ENCODE results near the gene EAPP.
"Not testable (repeated sequence)": the region's sequence is repeated elsewhere in the genome, so short reads cannot be mapped to it uniquely, and the experiment has no call there.

EAPP gene

GRCh38 chr14:34482463-34482862 lies 57.0 kb downstream of the EAPP start:
- Histone ChIP-seq H3K4me3 (no peak overlapping the region), H3K27ac (no peak overlapping the region), H3K27me3 (no peaks in the 10 kb centered on the region), H3K4me2 (no peak overlapping the region), H3K36me3 (no peaks in the 10 kb centered on the region), H3K4me1 (no peaks in the 10 kb centered on the region), H3K9ac (no peak overlapping the region), H3K9me3 (no peaks in the 10 kb centered on the region), H4K20me1 (no peaks in the 10 kb centered on the region)
- no peak for TF ChIP-seq Cebpa-rat (IDR thresholded peaks at IDR 0.05)

GRCh38 chr14:34479694-34480093 lies 59.8 kb downstream of the EAPP start:
- Histone ChIP-seq H3K9ac (no peak overlapping the region), H3K4me3 (no peak overlapping the region), H3K4me2 (no peak overlapping the region)

GRCh38 chr14:34478261-34478660 lies 61.2 kb downstream of the EAPP start:
- Histone ChIP-seq H3K36me3 (no peaks in the 10 kb centered on the region), H3K9ac (no peak overlapping the region), H3K4me3 (no peak overlapping the region), H3K9me3 (peaks cover 7% of the 10 kb centered on the region), H3K4me2 (no peak overlapping the region), H4K20me1 (no peaks in the 10 kb centered on the region), H3K27me3 (no peaks in the 10 kb centered on the region), H3K27ac (no peak overlapping the region), H3K4me1 (no peaks in the 10 kb centered on the region)
- TF ChIP-seq Cebpa-rat (IDR thresholded peaks at IDR 0.05), result no peak

More at GRCh38 chr14:34479694-34480093, 59.8 kb downstream of the EAPP start:
- Histone ChIP-seq H3K36me3 (no peaks in the 10 kb centered on the region), H3K27me3 (no peaks in the 10 kb centered on the region), H3K4me1 (no peaks in the 10 kb centered on the region), H3K27ac (no peak overlapping the region), H3K9me3 (peaks cover 7% of the 10 kb centered on the region), H4K20me1 (no peaks in the 10 kb centered on the region)
- no peak for TF ChIP-seq Cebpa-rat (IDR thresholded peaks at IDR 0.05)

- H3K36me3 ChIP-seq, H3K9me3 ChIP-seq, H4K20me1 ChIP-seq, H3K9ac ChIP-seq, H3K4me3 ChIP-seq, H3K4me1 ChIP-seq, H3K27me3 ChIP-seq, H3K27ac ChIP-seq, H3K4me2 ChIP-seq: not testable (repeated sequence)
Observed at GRCh38 chr14:34476036-34476435, 63.5 kb downstream of the EAPP start.

GRCh38 chr14:34475163-34475562 lies 64.3 kb downstream of the EAPP start:
- H3K9ac ChIP-seq, result no peak overlapping the region
- H3K27me3 ChIP-seq, result no peaks in the 10 kb centered on the region
- no peak for TF ChIP-seq Cebpa-rat (IDR thresholded peaks at IDR 0.05)
- H3K27ac ChIP-seq, result no peak overlapping the region
- no peak overlapping the region for H3K4me3 ChIP-seq
- H3K4me1 ChIP-seq, result no peaks in the 10 kb centered on the region
- peaks cover 7% of the 10 kb centered on the region for H3K9me3 ChIP-seq
- no peaks in the 10 kb centered on the region for H3K36me3 ChIP-seq
- no peak overlapping the region for H3K4me2 ChIP-seq
- H4K20me1 ChIP-seq, result no peaks in the 10 kb centered on the region

GRCh38 chr14:34474187-34474679 lies 65.3 kb downstream of the EAPP start:
- H3K4me3 ChIP-seq, result no peak overlapping the region
- H3K9ac ChIP-seq, result no peak overlapping the region
- H4K20me1 ChIP-seq, result no peaks in the 10 kb centered on the region
- H3K9me3 ChIP-seq, result peaks cover 7% of the 10 kb centered on the region
- H3K36me3 ChIP-seq, result no peaks in the 10 kb centered on the region
- no peaks in the 10 kb centered on the region for H3K27me3 ChIP-seq
- TF ChIP-seq Cebpa-rat (IDR thresholded peaks at IDR 0.05), result no peak
- H3K4me2 ChIP-seq, result no peak overlapping the region
- no peak overlapping the region for H3K27ac ChIP-seq
- no peaks in the 10 kb centered on the region for H3K4me1 ChIP-seq

- peaks cover 7% of the 10 kb centered on the region for H3K9me3 ChIP-seq
- H3K4me1 ChIP-seq, result no peaks in the 10 kb centered on the region
- H3K27me3 ChIP-seq, result no peaks in the 10 kb centered on the region
- no peaks in the 10 kb centered on the region for H4K20me1 ChIP-seq
- H3K27ac ChIP-seq, result no peak overlapping the region
- H3K9ac ChIP-seq, result no peak overlapping the region
- no peaks in the 10 kb centered on the region for H3K36me3 ChIP-seq
- H3K4me3 ChIP-seq, result no peak overlapping the region
- TF ChIP-seq Cebpa-rat (IDR thresholded peaks at IDR 0.05), result no peak
- H3K4me2 ChIP-seq, result no peak overlapping the region
Observed at GRCh38 chr14:34472706-34473279, 66.7 kb downstream of the EAPP start.

GRCh38 chr14:34470319-34470718 lies 69.2 kb downstream of the EAPP start:
- peaks cover 4% of the 10 kb centered on the region; the same call in 1 of the 2 replicates for H3K4me1 ChIP-seq
- H3K4me3 ChIP-seq, result no peak overlapping the region
- H3K4me2 ChIP-seq, result no peak overlapping the region
- no peak overlapping the region for H3K27ac ChIP-seq
- TF ChIP-seq Cebpa-rat (IDR thresholded peaks at IDR 0.05), result no peak
- no peaks in the 10 kb centered on the region for H3K36me3 ChIP-seq
- H3K27me3 ChIP-seq, result no peaks in the 10 kb centered on the region
- H4K20me1 ChIP-seq, result no peaks in the 10 kb centered on the region
- H3K9me3 ChIP-seq, result no peaks in the 10 kb centered on the region
- H3K9ac ChIP-seq, result no peak overlapping the region

- Histone ChIP-seq H3K4me1 (peaks cover 14% of the 10 kb centered on the region; the same call in 1 of the 2 replicates), H3K4me3 (no peak overlapping the region), H3K27ac (no peak overlapping the region)
Observed at GRCh38 chr14:34466691-34467090, 72.8 kb downstream of the EAPP start.

More at GRCh38 chr14:34466691-34467090, 72.8 kb downstream of the EAPP start:
- Histone ChIP-seq H3K9me3 (no peaks in the 10 kb centered on the region), H3K36me3 (no peaks in the 10 kb centered on the region), H3K4me2 (no peak overlapping the region), H3K27me3 (no peaks in the 10 kb centered on the region), H3K9ac (no peak overlapping the region), H4K20me1 (no peaks in the 10 kb centered on the region)
- TF ChIP-seq Cebpa-rat (IDR thresholded peaks at IDR 0.05), result no peak

All from BLaER1 (cell line).